ENCODE results near the gene AGBL5. TPM values are rescaled to one million over a fixed set of nuclear protein-coding genes. Genes with fewer than 3 reads are reported as not detected.

The AGBL5 gene
- total and polyA plus RNA-seq, 9 of the 15 experiments (the other 6 are each of a cell fraction or from before 2014, with no cell fraction given): 3.3 to 52.7 (median 26.2) TPM

- TF ChIP-seq DPF2 (IDR thresholded peaks at IDR 0.05): peak; percentile 70
- TF ChIP-seq VEZF1 (CRISPR knock-in tag; IDR thresholded peaks at IDR 0.05): peak; percentile 49
- peak; percentile 86 for TF ChIP-seq FOS (IDR thresholded peaks at IDR 0.05; ENCODE audit: extremely low read depth, insufficient read length)
- TF ChIP-seq BRD9 (IDR thresholded peaks at IDR 0.05; ENCODE audit: low read depth, partially characterized antibody): peak; percentile 99
- TF ChIP-seq TRIM28 (IDR thresholded peaks at IDR 0.05): peak; percentile 26; the same call in 1 of the 2 replicates
- peak; percentile 26; the same call in 1 of the 2 replicates for TF ChIP-seq TCF15 (CRISPR knock-in tag; IDR thresholded peaks at IDR 0.05)
- TF ChIP-seq ARNT (IDR thresholded peaks at IDR 0.05): peak; percentile 87 to 89; a peak in 1 of 4 replicates
- TF ChIP-seq CCAR2 (IDR thresholded peaks at IDR 0.05; ENCODE audit: low read depth, low read length): no peak
- peak; percentile 64; the same call in 1 of the 2 replicates for TF ChIP-seq TEAD4 (IDR thresholded peaks at IDR 0.05; ENCODE audit: low read length)
- TF ChIP-seq TEAD4 (CRISPR knock-in tag; IDR thresholded peaks at IDR 0.05; ENCODE audit: borderline replicate concordance): no peak
- peak in 1 of 2 experiments; percentile 32; a peak in 2 of 4 replicates for TF ChIP-seq TEAD1 (CRISPR knock-in tag; IDR thresholded peaks at IDR 0.05)
- no peak for TF ChIP-seq RBM15 (IDR thresholded peaks at IDR 0.05; ENCODE audit: insufficient read depth, low read length)
- TF ChIP-seq ARID3A (IDR thresholded peaks at IDR 0.05; ENCODE audit: borderline replicate concordance, low read depth, low read length): no peak
- TF ChIP-seq CEBPG (CRISPR knock-in tag; IDR thresholded peaks at IDR 0.05): no peak
- no peak for TF ChIP-seq CEBPG (tag; conservative IDR thresholded peaks at IDR 0.05 in 1 of 2, IDR thresholded peaks at IDR 0.05 in 1 of 2)
- peak; percentile 78; the same call in 1 of the 2 replicates for TF ChIP-seq ERF (CRISPR knock-in tag; IDR thresholded peaks at IDR 0.05)
- peak; percentile 71 for TF ChIP-seq HNRNPLL (IDR thresholded peaks at IDR 0.05; ENCODE audit: low read depth, low read length, poor library complexity, severe bottlenecking)
- no peak; the same call in 1 of the 2 replicates for TF ChIP-seq CREB3 (tag; conservative IDR thresholded peaks at IDR 0.05; ENCODE audit: low read depth)
- 0 out of 2 replicates have a peak, but pooled peaks have one; percentile 22 for TF ChIP-seq ZZZ3 (IDR thresholded peaks at IDR 0.05)
Observed at GRCh38 chr2:27050996-27051901, at the start of gene AGBL5 (continued).
